ENCODE measurements around the gene PRKCI. TPM values are rescaled to one million over a fixed set of nuclear protein-coding genes. Genes with fewer than 3 reads are reported as not detected.

PRKCI gene
- total RNA-seq, 3 donors from 2014 or later (not counting 1 experiment from before 2014, with no cell fraction given) = 8.4 to 14.4 (median 11.1) TPM

GRCh38 chr3:170240671-170241070 lies 18.4 kb downstream of the PRKCI start:
- Mint-ChIP-seq H3K9me3 (no peaks in the 10 kb centered on the region), H3K27me3 (ENCODE audit: low read depth in 2 of 2) (no peaks in the 10 kb centered on the region), H3K4me1 (no peaks in the 10 kb centered on the region), H3K27ac (no peak overlapping the region), H3K36me3 (no peaks in the 10 kb centered on the region), H3K4me3 (no peak overlapping the region)
- H3K4me1 ChIP-seq (ENCODE audit: control insufficient read depth, insufficient read depth, low read length) = no peaks in the 10 kb centered on the region
- ATAC-seq (no peak), DNase-seq (no peak)
- no peaks in the 10 kb centered on the region for H3K9me3 ChIP-seq (ENCODE audit: control insufficient read depth, insufficient read depth, low read length)
- no peak for TF ChIP-seq CTCF (IDR thresholded peaks at IDR 0.05)
- no peaks in the 10 kb centered on the region for H3K27me3 ChIP-seq (ENCODE audit: control insufficient read depth, insufficient read depth, low read length)
- peaks cover 12% of the 10 kb centered on the region for H3K36me3 ChIP-seq (ENCODE audit: control insufficient read depth, insufficient read depth, low read length)
- intact Hi-C loops (cut with micrococcal nuclease) = no loop called here
- no peak overlapping the region for H3K27ac ChIP-seq (ENCODE audit: low read length)
- no peak overlapping the region for H3K4me3 ChIP-seq (ENCODE audit: low read length)

GRCh38 chr3:170244576-170244975 lies 22.4 kb downstream of the PRKCI start:
- intact Hi-C loops (cut with micrococcal nuclease) = no loop called here
- ATAC-seq = no peak
- H3K27ac ChIP-seq (ENCODE audit: low read length) = no peak overlapping the region
- no peak overlapping the region for H3K4me3 Mint-ChIP-seq
- no peak overlapping the region for H3K4me3 ChIP-seq (ENCODE audit: low read length)
- H3K36me3 ChIP-seq (ENCODE audit: control insufficient read depth, insufficient read depth, low read length) = peaks cover 3% of the 10 kb centered on the region
- no peaks in the 10 kb centered on the region for H3K9me3 ChIP-seq (ENCODE audit: control insufficient read depth, insufficient read depth, low read length)
- H3K9me3 Mint-ChIP-seq = no peaks in the 10 kb centered on the region
- no peaks in the 10 kb centered on the region for H3K4me1 ChIP-seq (ENCODE audit: control insufficient read depth, insufficient read depth, low read length)
- H3K27me3 Mint-ChIP-seq (ENCODE audit: low read depth in 2 of 2) = no peaks in the 10 kb centered on the region
- H3K27ac Mint-ChIP-seq = no peak overlapping the region
- H3K36me3 Mint-ChIP-seq = no peaks in the 10 kb centered on the region
- DNase-seq = no peak
- peaks cover 0 to 5% of the 10 kb centered on the region in 2 donors for H3K4me1 Mint-ChIP-seq
- TF ChIP-seq CTCF (IDR thresholded peaks at IDR 0.05) = no peak
- WGBS (ENCODE audit: insufficient coverage) = 100% methylated on average over 2 of the region's 2 CpGs
- H3K27me3 ChIP-seq (ENCODE audit: control insufficient read depth, insufficient read depth, low read length) = no peaks in the 10 kb centered on the region

- Mint-ChIP-seq H3K36me3 (no peaks in the 10 kb centered on the region), H3K4me3 (no peak overlapping the region), H3K27me3 (ENCODE audit: low read depth in 2 of 2) (no peaks in the 10 kb centered on the region), H3K4me1 (peaks cover 0 to 5% of the 10 kb centered on the region in 2 donors), H3K27ac (no peak overlapping the region), H3K9me3 (no peaks in the 10 kb centered on the region)
- H3K9me3 ChIP-seq (ENCODE audit: control insufficient read depth, insufficient read depth, low read length) = no peaks in the 10 kb centered on the region
- no peaks in the 10 kb centered on the region for H3K4me1 ChIP-seq (ENCODE audit: control insufficient read depth, insufficient read depth, low read length)
- WGBS (ENCODE audit: insufficient coverage) = 79% methylated on average over 1 of the region's 1 CpG
- H3K27me3 ChIP-seq (ENCODE audit: control insufficient read depth, insufficient read depth, low read length) = no peaks in the 10 kb centered on the region
- TF ChIP-seq CTCF (IDR thresholded peaks at IDR 0.05) = no peak
- H3K27ac ChIP-seq (ENCODE audit: low read length) = no peak overlapping the region
- ATAC-seq (no peak), DNase-seq (no peak)
- no peak overlapping the region for H3K4me3 ChIP-seq (ENCODE audit: low read length)
- intact Hi-C loops (cut with micrococcal nuclease) = no loop called here
- H3K36me3 ChIP-seq (ENCODE audit: control insufficient read depth, insufficient read depth, low read length) = peaks cover 3% of the 10 kb centered on the region
Observed at GRCh38 chr3:170247875-170248274, 25.7 kb downstream of the PRKCI start.

- DNase-seq = no peak
- H3K36me3 Mint-ChIP-seq = no peaks in the 10 kb centered on the region
- Histone ChIP-seq H3K9me3 (ENCODE audit: control insufficient read depth, insufficient read depth, low read length) (no peaks in the 10 kb centered on the region), H3K36me3 (ENCODE audit: control insufficient read depth, insufficient read depth, low read length) (peaks cover 12% of the 10 kb centered on the region), H3K4me3 (ENCODE audit: low read length) (no peak overlapping the region), H3K27me3 (ENCODE audit: control insufficient read depth, insufficient read depth, low read length) (no peaks in the 10 kb centered on the region), H3K4me1 (ENCODE audit: control insufficient read depth, insufficient read depth, low read length) (no peaks in the 10 kb centered on the region), H3K27ac (ENCODE audit: low read length) (no peak overlapping the region)
- H3K27ac Mint-ChIP-seq = no peak overlapping the region
- no peaks in the 10 kb centered on the region for H3K27me3 Mint-ChIP-seq (ENCODE audit: low read depth in 2 of 2)
- ATAC-seq = no peak
- H3K4me1 Mint-ChIP-seq = no peaks in the 10 kb centered on the region
- no peaks in the 10 kb centered on the region for H3K9me3 Mint-ChIP-seq
- WGBS (ENCODE audit: insufficient coverage) = 100% methylated on average over 2 of the region's 3 CpGs
- intact Hi-C loops (cut with micrococcal nuclease) = no loop called here
- no peak for TF ChIP-seq CTCF (IDR thresholded peaks at IDR 0.05)
- no peak overlapping the region for H3K4me3 Mint-ChIP-seq
Observed at GRCh38 chr3:170256597-170256996, 34.4 kb downstream of the PRKCI start.
